SK-N-SH (cell line): ENCODE measurements around the gene R3HDM1. TPM values are rescaled to one million over a fixed set of nuclear protein-coding genes. Genes with fewer than 3 reads are reported as not detected.

Experiments
- CTCF ChIA-PET: fragments of 300-600, 350-600 bp; formaldehyde crosslinking; extraction: SDS; loops from one replicate; lab custom pipeline; 2021; lab: Yijun Ruan, JAX
- POLR2A ChIA-PET: fragments of 350-600 bp; sonication (Branson Sonifier 250); formaldehyde crosslinking; extraction: SDS; loops from one replicate; lab custom pipeline; 2020; ENCODE audit warnings: antibody characterized with exemption, inconsistent platforms; lab: Yijun Ruan, JAX
- DNase-seq: peaks from one replicate; pipeline ENCODE4 v3.0.0; 2012
- H2AFZ ChIP-seq: fragments of 200-600 bp; sonication (generic); 2 replicates; pipeline ENCODE4 v1.8.1; 2016; ENCODE audit warnings: antibody characterized with exemption, mild to moderate bottlenecking, low read depth
- H3F3A ChIP-seq: fragments of 200-600 bp; sonication (generic); replicated peaks from 2 replicates; pipeline ENCODE3; 2016; ENCODE audit warnings: antibody characterized with exemption, mild to moderate bottlenecking; ENCODE audit not compliant: insufficient read depth
- H3K27ac ChIP-seq, 2 experiments: fragments of 200-500 bp in 1 of 2; fragments of 200-600 bp in 1 of 2; sonication (Bioruptor generic) in 1 of 2; sonication (generic), shearing (Covaris generic) in 1 of 2; 2 replicates each; pipeline versions ENCODE4 v1.5.1 to v1.6.1; 2014 to 2016; ENCODE audit warnings: low read depth in 2 of 2, inconsistent platforms in 1 of 2, low read length in 1 of 2, mild to moderate bottlenecking in 1 of 2, mixed read lengths in 1 of 2
- H3K27me3 ChIP-seq: fragments of 200-600 bp; sonication (generic), shearing (Covaris generic); 2 replicates; pipeline ENCODE4 v1.6.1; 2016; ENCODE audit warnings: mixed run types; ENCODE audit not compliant: insufficient read depth
- H3K36me3 ChIP-seq, 2 experiments: fragments of 200-500 bp in 1 of 2; fragments of 200-600 bp in 1 of 2; sonication (Bioruptor generic) in 1 of 2; sonication (generic) in 1 of 2; replicated peaks in 1 of 2; 2 replicates each; pipeline versions ENCODE3 to v1.5.1; 2014 to 2016; ENCODE audit warnings: low read length in 1 of 2, mild to moderate bottlenecking in 1 of 2; ENCODE audit not compliant: insufficient read depth in 2 of 2, control insufficient read depth in 1 of 2
- H3K4me1 ChIP-seq, 2 experiments: fragments of 200-500 bp in 1 of 2; fragments of 200-600 bp in 1 of 2; sonication (Bioruptor generic) in 1 of 2; sonication (generic), shearing (Covaris generic) in 1 of 2; 2 replicates each; pipeline versions ENCODE4 v1.5.1 to v1.6.1; 2014 to 2016; ENCODE audit warnings: low read depth in 1 of 2, low read length in 1 of 2, mixed run types in 1 of 2; ENCODE audit not compliant: insufficient read depth in 2 of 2, control insufficient read depth in 1 of 2
- H3K4me2 ChIP-seq: fragments of 200-600 bp; sonication (generic), shearing (Covaris generic); 2 replicates; pipeline ENCODE4 v1.6.1; 2017; ENCODE audit warnings: mixed run types
- H3K4me3 ChIP-seq, 2 experiments: fragments of 200-500 bp in 1 of 2; fragments of 200-600 bp in 1 of 2; sonication (Bioruptor generic) in 1 of 2; sonication (generic), shearing (Covaris generic) in 1 of 2; 2 replicates each; pipeline versions ENCODE4 v1.5.1 to v1.8.1; 2014 to 2016; ENCODE audit warnings: low read depth in 2 of 2, inconsistent platforms in 1 of 2, low read length in 1 of 2, mild to moderate bottlenecking in 1 of 2, mixed read lengths in 1 of 2, moderate library complexity in 1 of 2
- H3K79me2 ChIP-seq: fragments of 200-600 bp; sonication (generic); 2 replicates; pipeline ENCODE4 v1.8.1; 2017; ENCODE audit warnings: mild to moderate bottlenecking; ENCODE audit not compliant: insufficient read depth
- H3K9ac ChIP-seq: fragments of 200-600 bp; sonication (generic); 2 replicates; pipeline ENCODE4 v1.6.1; 2017; ENCODE audit warnings: mixed run types
- H3K9me2 ChIP-seq: fragments of 200-600 bp; sonication (generic); 2 replicates; pipeline ENCODE4 v1.6.1; 2017; ENCODE audit warnings: mixed run types
- H3K9me3 ChIP-seq: fragments of 200-600 bp; sonication (generic); 2 replicates; pipeline ENCODE4 v1.6.1; 2017; ENCODE audit warnings: mixed run types, mild to moderate bottlenecking, moderate library complexity
- H4K20me1 ChIP-seq: fragments of 200-600 bp; sonication (generic); 2 replicates; pipeline ENCODE4 v1.6.1; 2017; ENCODE audit warnings: mild to moderate bottlenecking, mixed run types; ENCODE audit not compliant: insufficient read depth
- CHD2 ChIP-seq: fragments of 150-350 bp; IDR thresholded peaks from 2 replicates; pipeline ENCODE4 v1.6.1; 2018; ENCODE audit warnings: low read length; ENCODE audit not compliant: partially characterized antibody
- EP300 ChIP-seq, 2 experiments: IDR thresholded peaks; 2 replicates each; pipeline versions ENCODE4 v1.4.0 to v1.6.1; 2012; ENCODE audit warnings: borderline replicate concordance in 1 of 2, low read depth in 1 of 2, low read length in 1 of 2
- FOXM1 ChIP-seq: IDR thresholded peaks from 2 replicates; pipeline ENCODE4 v1.4.0; 2012; ENCODE audit warnings: low read depth, mild to moderate bottlenecking
- GATA2 ChIP-seq: sonication (generic); formaldehyde crosslinking; IDR thresholded peaks from 2 replicates; pipeline ENCODE4 v1.5.0; 2020; ENCODE audit warnings: mild to moderate bottlenecking, missing genetic modification reagents
- MEF2A ChIP-seq: IDR thresholded peaks from 2 replicates; pipeline ENCODE4 v1.4.0; 2012; ENCODE audit warnings: low read depth, borderline replicate concordance
- MXI1 ChIP-seq: IDR thresholded peaks from 2 replicates; pipeline ENCODE4 v1.6.1; 2012; ENCODE audit warnings: mild to moderate bottlenecking, low read depth, low read length, improper control_type of control experiment
- NRF1 ChIP-seq: IDR thresholded peaks from 2 replicates; pipeline ENCODE4 v1.6.1; 2012; ENCODE audit warnings: low read depth, mild to moderate bottlenecking, low read length
- RAD21 ChIP-seq: IDR thresholded peaks from 2 replicates; pipeline ENCODE4 v1.6.1; 2012; ENCODE audit warnings: mild to moderate bottlenecking, low read length
- RFX5 ChIP-seq: IDR thresholded peaks from 2 replicates; pipeline ENCODE4 v1.6.1; 2012; ENCODE audit warnings: mild to moderate bottlenecking, improper control_type of control experiment, low read length
- SIN3A ChIP-seq: IDR thresholded peaks from 2 replicates; pipeline ENCODE4 v1.6.1; 2012; ENCODE audit warnings: low read depth, mild to moderate bottlenecking, low read length, moderate library complexity, borderline replicate concordance
- SMC3 ChIP-seq: IDR thresholded peaks from 2 replicates; pipeline ENCODE4 v1.6.1; 2012; ENCODE audit warnings: low read depth, low read length, improper control_type of control experiment
- TAF1 ChIP-seq: IDR thresholded peaks from 2 replicates; pipeline ENCODE4 v1.6.1; 2012; ENCODE audit warnings: low read depth, mild to moderate bottlenecking, low read length, moderate library complexity, borderline replicate concordance
- ZBTB33 ChIP-seq: IDR thresholded peaks from 2 replicates; pipeline ENCODE4 v1.4.0; 2012; ENCODE audit warnings: low read depth, borderline replicate concordance
- WGBS: methylation state at CpG from one replicate; pipeline ENCODE4 v1.1.6; 2017; ENCODE audit warnings: low lambda C conversion rate; 5-methylcytosine and 5-hydroxymethylcytosine counted together
- polyA plus RNA-seq, 3 experiments: library from polyadenylated mRNA; depleted of rRNA; stranded (reverse); fragments of >200 nt; gene quantifications; 2 replicates each; pipeline ENCODE4 v1.2.3, GENCODE V29; 2012
- TF ChIP-seq, protein P1 (sequence below): IDR thresholded peaks from 2 replicates; pipeline ENCODE4; 2012
- TF ChIP-seq, protein P2 (sequence below): IDR thresholded peaks from 2 replicates; pipeline ENCODE4 v1.4.0; 2012; ENCODE audit warnings: low read depth

R3HDM1 gene
- polyA plus RNA-seq, 1 of the 3 experiments (the other 2 are of a cell fraction) = 38.2 TPM

GRCh38 chr2:135490376-135490775 is 40.9 kb upstream of the R3HDM1 start:
- Histone ChIP-seq H3K4me3 (no peak overlapping the region), H3K4me2 (no peak overlapping the region), H3K36me3 (peaks cover 10 to 29% of the 10 kb centered on the region in 2 experiments), H3K4me1 (no peaks in the 10 kb centered on the region), H3K27me3 (no peaks in the 10 kb centered on the region), H4K20me1 (no peaks in the 10 kb centered on the region), H3F3A (peaks cover 7% of the 10 kb centered on the region), H3K27ac (peak overlapping the region in 1 of 2 experiments; percentile 51; a peak in 1 of 4 replicates), H3K79me2 (no peaks in the 10 kb centered on the region), H3K9ac (no peak overlapping the region), H3K9me3 (peaks cover 5% of the 10 kb centered on the region; the same call in 1 of the 2 replicates), H2AFZ (no peak overlapping the region), H3K9me2 (no peaks in the 10 kb centered on the region)
- ChIA-PET POLR2A (no interaction called here), CTCF (no interaction called here)
- WGBS = 89% methylated on average over 1 of the region's 1 CpG
- DNase-seq = no peak
- TF ChIP-seq MEF2A (no peak), SMC3 (no peak), GATA2 (CRISPR knock-in tag) (no peak), TAF1 (no peak), MXI1 (no peak), CHD2 (no peak), RFX5 (no peak), RAD21 (no peak), ZBTB33 (no peak)
- TF ChIP-seq, protein P1, sequence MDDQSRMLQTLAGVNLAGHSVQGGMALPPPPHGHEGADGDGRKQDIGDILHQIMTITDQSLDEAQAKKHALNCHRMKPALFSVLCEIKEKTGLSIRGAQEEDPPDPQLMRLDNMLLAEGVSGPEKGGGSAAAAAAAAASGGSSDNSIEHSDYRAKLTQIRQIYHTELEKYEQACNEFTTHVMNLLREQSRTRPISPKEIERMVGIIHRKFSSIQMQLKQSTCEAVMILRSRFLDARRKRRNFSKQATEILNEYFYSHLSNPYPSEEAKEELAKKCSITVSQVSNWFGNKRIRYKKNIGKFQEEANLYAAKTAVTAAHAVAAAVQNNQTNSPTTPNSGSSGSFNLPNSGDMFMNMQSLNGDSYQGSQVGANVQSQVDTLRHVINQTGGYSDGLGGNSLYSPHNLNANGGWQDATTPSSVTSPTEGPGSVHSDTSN = no peak
- TF ChIP-seq, protein P2, sequence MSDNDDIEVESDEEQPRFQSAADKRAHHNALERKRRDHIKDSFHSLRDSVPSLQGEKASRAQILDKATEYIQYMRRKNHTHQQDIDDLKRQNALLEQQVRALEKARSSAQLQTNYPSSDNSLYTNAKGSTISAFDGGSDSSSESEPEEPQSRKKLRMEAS = no peak

- Histone ChIP-seq H3K4me1 (no peaks in the 10 kb centered on the region), H3K9ac (no peak overlapping the region), H3K9me3 (0 out of 2 replicates have a peak, but pooled peaks cover 8% of the 10 kb centered on the region), H3K36me3 (peaks cover 7 to 30% of the 10 kb centered on the region in 2 experiments), H3F3A (peaks cover 6% of the 10 kb centered on the region), H3K9me2 (no peaks in the 10 kb centered on the region), H3K79me2 (no peaks in the 10 kb centered on the region), H3K4me2 (no peak overlapping the region), H3K4me3 (no peak overlapping the region), H2AFZ (no peak overlapping the region), H3K27me3 (no peaks in the 10 kb centered on the region), H4K20me1 (no peaks in the 10 kb centered on the region), H3K27ac (no peak overlapping the region)
- WGBS = 88% methylated on average over 1 of the region's 1 CpG
- TF ChIP-seq NRF1 = no peak
- no peak for TF ChIP-seq FOXM1
- TF ChIP-seq SIN3A = no peak
- TF ChIP-seq EP300 (IDR thresholded peaks at IDR 0.05; ENCODE audit: borderline replicate concordance in 1 of 2, low read depth in 1 of 2, low read length in 1 of 2) = no peak
- TF ChIP-seq, protein P1 = no peak
- ChIA-PET CTCF (no interaction called here), POLR2A (no interaction called here)
- no peak for DNase-seq
Measured at GRCh38 chr2:135494503-135494902, 36.8 kb upstream of the R3HDM1 start.
